Lung (tissue), 12 donors: Measurements from ENCODE around the gene RERE. TPM values are rescaled to one million over a fixed set of nuclear protein-coding genes. Genes with fewer than 3 reads are reported as not detected.
"Not testable (repeated sequence)": the region's sequence is repeated elsewhere in the genome, so short reads cannot be mapped to it uniquely, and the experiment has no call there.

Source experiments
- ATAC-seq: fragments of 200-7000 bp; cut with Tn5 transposase; one replicate; pipeline ENCODE4 v1.9.1; 2020; ENCODE audit warnings: moderate number of reproducible peaks; ENCODE audit not compliant: insufficient read depth, low FRiP score
- DNase-seq, 3 donors: peaks; one replicate each; pipeline ENCODE4 v3.0.0-alpha.2; 2013 to 2017
- H3K27ac ChIP-seq, 2 donors: one replicate each; pipeline ENCODE4 v1.5.1; 2013; ENCODE audit warnings: mild to moderate bottlenecking in 2 of 2, moderate library complexity in 2 of 2, control low read depth in 1 of 2, inconsistent platforms in 1 of 2, low read depth in 1 of 2, low read length in 1 of 2
- H3K27me3 ChIP-seq, 3 donors: one replicate each; pipeline ENCODE4 v1.5.1; 2013; ENCODE audit warnings: low read length in 2 of 3; ENCODE audit not compliant: control insufficient read depth in 3 of 3, insufficient read depth in 3 of 3
- H3K36me3 ChIP-seq, 4 donors: one replicate each; pipeline ENCODE4 v1.5.1; 2013; ENCODE audit warnings: low read length in 4 of 4, mild to moderate bottlenecking in 1 of 4, moderate library complexity in 1 of 4; ENCODE audit not compliant: control insufficient read depth in 4 of 4, insufficient read depth in 4 of 4
- H3K4me1 ChIP-seq, 5 donors: one replicate each; pipeline ENCODE4 v1.5.1; 2013; ENCODE audit warnings: low read length in 5 of 5, mild to moderate bottlenecking in 2 of 5, moderate library complexity in 1 of 5; ENCODE audit not compliant: control insufficient read depth in 5 of 5, insufficient read depth in 5 of 5
- H3K4me3 ChIP-seq: one replicate; pipeline ENCODE4 v1.5.1; 2013; ENCODE audit warnings: mild to moderate bottlenecking, control low read depth, moderate library complexity
- H3K9ac ChIP-seq, 2 donors: one replicate each; pipeline ENCODE4 v1.5.1; 2013; ENCODE audit warnings: low read length in 2 of 2, control low read depth in 1 of 2; ENCODE audit not compliant: insufficient read depth in 1 of 2
- H3K9me3 ChIP-seq, 4 donors: one replicate each; pipeline ENCODE4 v1.5.1; 2013; ENCODE audit warnings: low read length in 3 of 4, mild to moderate bottlenecking in 1 of 4, moderate library complexity in 1 of 4; ENCODE audit not compliant: control insufficient read depth in 4 of 4, insufficient read depth in 3 of 4
- CTCF ChIP-seq: IDR thresholded peaks from 2 replicates; pipeline ENCODE4 v1.5.1; 2012; ENCODE audit warnings: mild to moderate bottlenecking; ENCODE audit errors: control extremely low read depth, extremely low read depth
- WGBS, 2 donors: extraction: QIAGEN DNeasy Blood & Tissue Kit; methylation state at CpG; one replicate each; pipeline ENCODE4 v1.1.7; 2013; 5-methylcytosine and 5-hydroxymethylcytosine counted together
- polyA plus RNA-seq, 2 donors: library from polyadenylated mRNA; stranded (reverse); fragments of 200-250 nt; gene quantifications; one replicate each; pipeline ENCODE4 v1.2.1, GENCODE V29; 2013
- total RNA-seq, 2 donors: library from RNA; depleted of rRNA in 1 of 2; stranded (reverse); fragments of >200 nt in 1 of 2; gene quantifications; one replicate each; pipeline ENCODE4 v1.2.1, GENCODE V29; 2014 to 2021
- donor health status: control.
- donor health status: control.
- donor health status: Bipolar disorder and iron deficiency.
- donor health status: healthy.
- donor health status: DM: yes; HTN: yes; CAD: no.

Gene RERE
- total and polyA plus RNA-seq, 4 donors, result 21.7 to 207 (median 57.5) TPM

- Histone ChIP-seq H3K36me3 (peaks cover 0 to 25% (median 16%) of the 10 kb centered on the region in 4 donors), H3K9ac (no peak overlapping the region), H3K27ac (peak overlapping the region in 1 of 2 donors; percentile 39), H3K4me1 (peaks cover 23 to 61% (median 42%) of the 10 kb centered on the region in 5 donors), H3K27me3 (no peaks in the 10 kb centered on the region), H3K9me3 (peaks cover 0 to 3% (median 0%) of the 10 kb centered on the region in 4 donors), H3K4me3 (no peak overlapping the region)
- DNase-seq (no peak), ATAC-seq (no peak)
- 67 to 70% methylated on average over 8 of the region's 8 CpGs for WGBS, 2 donors
- TF ChIP-seq CTCF, result no peak
Measured at GRCh38 chr1:8381618-8382017, 435.8 kb downstream of the RERE start.

- not testable (repeated sequence) for DNase-seq, H3K9me3 ChIP-seq, H3K4me3 ChIP-seq, ATAC-seq, H3K27me3 ChIP-seq, H3K9ac ChIP-seq
- Histone ChIP-seq H3K36me3 (peaks cover 0 to 25% (median 17%) of the 10 kb centered on the region in 4 donors), H3K4me1 (peaks cover 23 to 60% (median 41%) of the 10 kb centered on the region in 5 donors), H3K27ac (peak overlapping the region in 1 of 2 donors; percentile 17)
- WGBS, 2 donors, result 85 to 89% methylated on average over 6 of the region's 6 CpGs
Measured at GRCh38 chr1:8380310-8380709, 437.1 kb downstream of the RERE start.

- Histone ChIP-seq H3K4me3 (no peak overlapping the region), H3K27me3 (no peaks in the 10 kb centered on the region), H3K27ac (peak overlapping the region in 1 of 2 donors; percentile 63), H3K9me3 (peaks cover 0 to 3% (median 0%) of the 10 kb centered on the region in 4 donors), H3K9ac (no peak overlapping the region), H3K4me1 (peaks cover 23 to 55% (median 44%) of the 10 kb centered on the region in 5 donors), H3K36me3 (peaks cover 0 to 22% (median 15%) of the 10 kb centered on the region in 4 donors)
- DNase-seq (no peak), ATAC-seq (no peak)
- TF ChIP-seq CTCF, result no peak
- WGBS, 2 donors, result 84 to 88% methylated on average over 14 of the region's 14 CpGs
Measured at GRCh38 chr1:8379513-8380186, 437.8 kb downstream of the RERE start.

GRCh38 chr1:8378981-8379470, 438.4 kb downstream of the RERE start:
- Histone ChIP-seq H3K4me1 (peaks cover 24 to 56% (median 50%) of the 10 kb centered on the region in 5 donors), H3K9me3 (peaks cover 0 to 3% (median 0%) of the 10 kb centered on the region in 4 donors), H3K27me3 (no peaks in the 10 kb centered on the region), H3K4me3 (no peak overlapping the region), H3K27ac (peak overlapping the region; percentile 62 to 89), H3K9ac (no peak overlapping the region), H3K36me3 (peaks cover 0 to 17% (median 14%) of the 10 kb centered on the region in 4 donors)
- peak; percentile 51 to 69 (median 53) for DNase-seq
- TF ChIP-seq CTCF, result no peak
- ATAC-seq, result no peak
- 61 to 74% methylated on average over 10 of the region's 10 CpGs for WGBS, 2 donors
